Measurements from ENCODE around the gene MNT.

- TF ChIP-seq CTCF (optimal IDR thresholded peaks at IDR 0.05 in 1 of 3, IDR thresholded peaks at IDR 0.05 in 1 of 3, conservative IDR thresholded peaks at IDR 0.05 in 1 of 3; ENCODE audit: extremely low read depth in 1 of 3, insufficient read depth in 2 of 3, low read length in 3 of 3) (no peak), EZH2 (IDR thresholded peaks at IDR 0.05; ENCODE audit: low read length) (no peak)
Measured at GRCh38 chr17:2420176-2420575, 19.3 kb upstream of the MNT start.

Measured in keratinocyte (primary cell).